DND-41 (cell line): ENCODE data around the gene CNOT10.

Source experiments
- ATAC-seq: fragments of 200-7000 bp; cut with Tn5 transposase; 3 replicates; pipeline ENCODE4 v1.9.1; 2021; ENCODE audit warnings: low read depth; ENCODE audit not compliant: insufficient read depth
- DNase-seq: peaks from one replicate; pipeline ENCODE4 v3.0.0-alpha.2; 2020
- H2AFZ ChIP-seq: 2 replicates; pipeline ENCODE4 v1.6.0; 2012; ENCODE audit warnings: low read depth, low read length
- H3K27ac ChIP-seq: 2 replicates; pipeline ENCODE4 v1.5.1; 2012; ENCODE audit warnings: low read length, inconsistent platforms
- H3K27me3 ChIP-seq: fragments of 200-600 bp; sonication (generic); 2 replicates; pipeline ENCODE4 v1.6.0; 2012; ENCODE audit warnings: low read length, mild to moderate bottlenecking, inconsistent platforms; ENCODE audit not compliant: insufficient read depth, poor library complexity
- H3K36me3 ChIP-seq: 2 replicates; pipeline ENCODE4 v1.5.1; 2012; ENCODE audit warnings: low read length, inconsistent platforms; ENCODE audit not compliant: insufficient read depth
- H3K4me1 ChIP-seq: 2 replicates; pipeline ENCODE4 v1.5.1; 2012; ENCODE audit warnings: mild to moderate bottlenecking, low read length; ENCODE audit not compliant: insufficient read depth
- H3K4me2 ChIP-seq: 2 replicates; pipeline ENCODE4 v1.6.0; 2012; ENCODE audit warnings: mild to moderate bottlenecking, moderate library complexity, low read length, inconsistent platforms; ENCODE audit not compliant: insufficient read depth
- H3K4me3 ChIP-seq, 2 experiments: fragments of 200-600 bp in 1 of 2; shearing (Covaris generic) in 1 of 2; 2 replicates each; pipeline ENCODE4 v1.5.1; 2012 to 2016; ENCODE audit warnings: inconsistent platforms in 2 of 2, low read length in 2 of 2, mild to moderate bottlenecking in 2 of 2, low read depth in 1 of 2, moderate library complexity in 1 of 2
- H3K79me2 ChIP-seq: 2 replicates; pipeline ENCODE4 v1.6.0; 2012; ENCODE audit warnings: low read length, inconsistent platforms; ENCODE audit not compliant: insufficient read depth
- H3K9ac ChIP-seq: 2 replicates; pipeline ENCODE4 v1.6.0; 2012; ENCODE audit warnings: low read depth, mild to moderate bottlenecking, inconsistent platforms, low read length, moderate library complexity
- H3K9me3 ChIP-seq: 2 replicates; pipeline ENCODE4 v1.5.1; 2012; ENCODE audit warnings: low read length, moderate library complexity, mild to moderate bottlenecking, inconsistent platforms; ENCODE audit not compliant: insufficient read depth, severe bottlenecking
- H4K20me1 ChIP-seq: 2 replicates; pipeline ENCODE4 v1.6.0; 2012; ENCODE audit warnings: low read length; ENCODE audit not compliant: insufficient read depth
- EZH2 ChIP-seq: IDR thresholded peaks from 3 replicates; pipeline ENCODE4 v1.6.1; 2012; ENCODE audit warnings: borderline replicate concordance, low read depth, mild to moderate bottlenecking, moderate library complexity, low read length, inconsistent platforms; ENCODE audit not compliant: severe bottlenecking
- TF ChIP-seq, protein P1 (sequence below): IDR thresholded peaks from 2 replicates; pipeline ENCODE4 v1.5.1; 2012; ENCODE audit warnings: borderline replicate concordance, low read length, moderate library complexity, mild to moderate bottlenecking; ENCODE audit not compliant: poor library complexity, severe bottlenecking; ENCODE audit errors: extremely low read depth

Gene CNOT10

DNA sequence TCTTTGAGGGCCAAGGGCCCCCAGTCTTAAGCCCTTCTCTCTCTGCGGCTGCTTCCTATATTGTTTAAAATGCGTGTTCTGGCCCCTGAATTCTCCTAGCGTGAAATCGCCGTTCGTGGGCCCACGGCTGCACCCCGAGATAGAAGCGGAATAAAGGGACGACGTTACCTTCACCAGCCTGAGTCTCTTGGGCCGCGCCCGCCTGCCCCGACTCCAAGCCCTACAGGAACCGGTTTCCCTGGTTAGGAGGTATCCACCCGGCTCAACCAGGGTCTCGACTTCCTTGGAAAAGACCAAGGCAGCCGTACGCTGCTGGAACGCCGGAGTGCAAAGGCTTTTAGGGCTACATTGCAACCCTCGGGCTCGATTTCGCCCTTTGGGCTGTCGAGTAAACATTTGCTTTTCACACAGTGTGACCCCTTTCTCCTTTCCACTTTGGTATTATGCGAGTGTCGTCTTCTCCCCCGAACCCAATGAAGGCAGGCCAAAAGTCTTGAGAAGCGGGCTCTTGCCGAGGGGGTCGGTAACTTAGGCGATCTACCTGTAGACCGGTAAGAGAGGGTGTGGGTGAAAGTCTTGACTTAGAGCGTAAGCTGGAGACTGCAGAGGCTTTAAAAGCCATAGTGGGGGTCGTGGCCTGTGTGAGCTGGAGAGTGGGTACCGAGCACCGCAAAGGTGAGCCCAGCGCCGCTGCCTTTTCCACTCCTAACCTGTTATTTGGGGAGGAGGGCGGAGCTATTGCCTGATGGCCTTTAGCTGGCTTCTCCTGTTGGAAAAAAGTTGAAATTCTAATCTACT is 134.8 kb downstream of the CNOT10 start:
- Histone ChIP-seq H3K4me1 (peaks cover 30% of the 10 kb centered on the region), H3K9me3 (no peaks in the 10 kb centered on the region), H3K4me2 (peak overlapping the region; percentile 31; the same call in 1 of the 2 replicates), H3K27me3 (peaks cover 6% of the 10 kb centered on the region), H3K9ac (no peak overlapping the region), H3K79me2 (0 out of 2 replicates have a peak, but pooled peaks cover 2% of the 10 kb centered on the region), H2AFZ (no peak overlapping the region), H3K36me3 (no peaks in the 10 kb centered on the region), H3K4me3 (no peak overlapping the region; a peak in 1 of 4 replicates), H3K27ac (no peak overlapping the region), H4K20me1 (no peaks in the 10 kb centered on the region)
- TF ChIP-seq, protein P1, sequence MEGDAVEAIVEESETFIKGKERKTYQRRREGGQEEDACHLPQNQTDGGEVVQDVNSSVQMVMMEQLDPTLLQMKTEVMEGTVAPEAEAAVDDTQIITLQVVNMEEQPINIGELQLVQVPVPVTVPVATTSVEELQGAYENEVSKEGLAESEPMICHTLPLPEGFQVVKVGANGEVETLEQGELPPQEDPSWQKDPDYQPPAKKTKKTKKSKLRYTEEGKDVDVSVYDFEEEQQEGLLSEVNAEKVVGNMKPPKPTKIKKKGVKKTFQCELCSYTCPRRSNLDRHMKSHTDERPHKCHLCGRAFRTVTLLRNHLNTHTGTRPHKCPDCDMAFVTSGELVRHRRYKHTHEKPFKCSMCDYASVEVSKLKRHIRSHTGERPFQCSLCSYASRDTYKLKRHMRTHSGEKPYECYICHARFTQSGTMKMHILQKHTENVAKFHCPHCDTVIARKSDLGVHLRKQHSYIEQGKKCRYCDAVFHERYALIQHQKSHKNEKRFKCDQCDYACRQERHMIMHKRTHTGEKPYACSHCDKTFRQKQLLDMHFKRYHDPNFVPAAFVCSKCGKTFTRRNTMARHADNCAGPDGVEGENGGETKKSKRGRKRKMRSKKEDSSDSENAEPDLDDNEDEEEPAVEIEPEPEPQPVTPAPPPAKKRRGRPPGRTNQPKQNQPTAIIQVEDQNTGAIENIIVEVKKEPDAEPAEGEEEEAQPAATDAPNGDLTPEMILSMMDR: no peak
- no peak for TF ChIP-seq EZH2
- DNase-seq (no peak), ATAC-seq (no peak)

DNA sequence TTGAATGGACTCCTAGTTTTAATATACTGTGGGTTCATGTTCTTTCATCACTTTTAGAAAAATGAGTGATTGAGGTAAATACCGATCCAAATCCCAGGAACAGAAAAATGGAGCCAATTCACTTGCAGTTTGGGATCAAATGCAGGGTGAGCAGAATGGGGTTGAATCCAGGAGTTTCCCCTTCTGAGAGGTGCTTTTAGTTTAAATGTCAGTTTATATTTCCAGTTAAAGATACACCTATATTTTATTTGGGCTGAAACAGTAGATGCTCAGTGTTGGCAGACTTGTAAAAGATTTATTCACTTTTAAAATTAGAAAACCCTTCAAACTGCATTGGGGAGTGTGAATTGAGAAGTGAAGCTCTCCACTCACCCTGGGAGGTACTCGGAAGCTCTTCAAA is 135.4 kb downstream of the CNOT10 start:
- Histone ChIP-seq H3K4me3 (no peak overlapping the region), H3K27ac (no peak overlapping the region), H3K27me3 (peaks cover 6% of the 10 kb centered on the region), H3K4me2 (no peak overlapping the region), H3K36me3 (no peaks in the 10 kb centered on the region), H3K9ac (no peak overlapping the region), H2AFZ (no peak overlapping the region), H3K4me1 (peaks cover 28% of the 10 kb centered on the region), H3K79me2 (0 out of 2 replicates have a peak, but pooled peaks cover 2% of the 10 kb centered on the region), H4K20me1 (no peaks in the 10 kb centered on the region), H3K9me3 (no peaks in the 10 kb centered on the region)
- no peak for ATAC-seq
- TF ChIP-seq EZH2: no peak
- TF ChIP-seq, protein P1: no peak
- no peak for DNase-seq

DNA sequence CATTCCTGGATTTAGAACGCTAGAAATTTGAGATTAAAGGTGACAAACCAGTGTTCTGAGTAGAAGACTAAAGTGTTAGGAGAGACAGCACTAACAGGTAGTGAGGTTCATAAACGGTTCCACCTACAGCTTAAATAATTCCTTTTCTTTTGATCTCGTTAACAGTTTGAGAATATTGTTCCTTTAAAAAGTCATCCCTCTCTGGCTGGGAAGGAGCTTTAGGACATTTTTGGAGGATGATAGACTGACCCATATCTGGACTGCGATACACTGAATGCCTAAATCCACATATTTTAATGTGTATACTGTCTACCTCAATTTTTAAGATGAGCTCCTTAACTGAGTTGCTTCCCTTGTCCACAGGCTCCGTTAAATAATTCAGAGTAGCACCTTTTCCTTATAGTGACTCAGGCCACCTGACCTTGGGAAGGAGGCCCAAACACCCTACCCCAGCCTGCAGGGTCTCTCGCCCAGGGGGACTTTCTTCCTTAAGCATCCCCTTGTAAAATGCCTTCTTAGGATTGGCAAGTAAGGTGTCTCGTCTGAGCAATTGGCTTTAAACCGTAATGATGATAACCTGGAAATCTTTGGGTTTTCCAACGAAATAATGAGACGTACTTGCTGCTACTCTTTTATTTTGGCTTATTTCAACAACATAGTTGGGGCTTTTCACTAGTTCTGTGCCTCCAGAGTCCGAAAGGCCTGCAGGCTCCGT is 136.1 kb downstream of the CNOT10 start:
- Histone ChIP-seq H3K4me2 (no peak overlapping the region), H3K4me1 (peaks cover 25% of the 10 kb centered on the region), H3K79me2 (peaks cover 5% of the 10 kb centered on the region; the same call in 1 of the 2 replicates), H3K36me3 (no peaks in the 10 kb centered on the region), H3K9ac (no peak overlapping the region), H3K4me3 (no peak overlapping the region), H3K27ac (no peak overlapping the region), H2AFZ (no peak overlapping the region), H3K9me3 (no peaks in the 10 kb centered on the region), H4K20me1 (no peaks in the 10 kb centered on the region), H3K27me3 (peaks cover 6% of the 10 kb centered on the region)
- no peak for DNase-seq
- no peak for TF ChIP-seq EZH2
- TF ChIP-seq, protein P1: no peak
- no peak for ATAC-seq
